ENCODE measurements around the gene PPM1H. TPM values are rescaled to one million over a fixed set of nuclear protein-coding genes. Genes with fewer than 3 reads are reported as not detected.

PPM1H gene, protein sequence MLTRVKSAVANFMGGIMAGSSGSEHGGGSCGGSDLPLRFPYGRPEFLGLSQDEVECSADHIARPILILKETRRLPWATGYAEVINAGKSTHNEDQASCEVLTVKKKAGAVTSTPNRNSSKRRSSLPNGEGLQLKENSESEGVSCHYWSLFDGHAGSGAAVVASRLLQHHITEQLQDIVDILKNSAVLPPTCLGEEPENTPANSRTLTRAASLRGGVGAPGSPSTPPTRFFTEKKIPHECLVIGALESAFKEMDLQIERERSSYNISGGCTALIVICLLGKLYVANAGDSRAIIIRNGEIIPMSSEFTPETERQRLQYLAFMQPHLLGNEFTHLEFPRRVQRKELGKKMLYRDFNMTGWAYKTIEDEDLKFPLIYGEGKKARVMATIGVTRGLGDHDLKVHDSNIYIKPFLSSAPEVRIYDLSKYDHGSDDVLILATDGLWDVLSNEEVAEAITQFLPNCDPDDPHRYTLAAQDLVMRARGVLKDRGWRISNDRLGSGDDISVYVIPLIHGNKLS
- total RNA-seq (ENCODE audit: low replicate concordance), result 31.0 and 78.9 TPM in 2 replicates
- long read RNA-seq, full-length matches to known transcripts, result 1 of 22 reads
- long read RNA-seq, partial matches to known transcripts, result 3 of 22 reads
- long read RNA-seq, other reads (novel, unspliced or antisense), result 18 of 22 reads

- peaks cover 31% of the 10 kb centered on the region for H3K4me1 Mint-ChIP-seq (ENCODE audit: unreplicated experiment)
- TF ChIP-seq, protein P1, sequence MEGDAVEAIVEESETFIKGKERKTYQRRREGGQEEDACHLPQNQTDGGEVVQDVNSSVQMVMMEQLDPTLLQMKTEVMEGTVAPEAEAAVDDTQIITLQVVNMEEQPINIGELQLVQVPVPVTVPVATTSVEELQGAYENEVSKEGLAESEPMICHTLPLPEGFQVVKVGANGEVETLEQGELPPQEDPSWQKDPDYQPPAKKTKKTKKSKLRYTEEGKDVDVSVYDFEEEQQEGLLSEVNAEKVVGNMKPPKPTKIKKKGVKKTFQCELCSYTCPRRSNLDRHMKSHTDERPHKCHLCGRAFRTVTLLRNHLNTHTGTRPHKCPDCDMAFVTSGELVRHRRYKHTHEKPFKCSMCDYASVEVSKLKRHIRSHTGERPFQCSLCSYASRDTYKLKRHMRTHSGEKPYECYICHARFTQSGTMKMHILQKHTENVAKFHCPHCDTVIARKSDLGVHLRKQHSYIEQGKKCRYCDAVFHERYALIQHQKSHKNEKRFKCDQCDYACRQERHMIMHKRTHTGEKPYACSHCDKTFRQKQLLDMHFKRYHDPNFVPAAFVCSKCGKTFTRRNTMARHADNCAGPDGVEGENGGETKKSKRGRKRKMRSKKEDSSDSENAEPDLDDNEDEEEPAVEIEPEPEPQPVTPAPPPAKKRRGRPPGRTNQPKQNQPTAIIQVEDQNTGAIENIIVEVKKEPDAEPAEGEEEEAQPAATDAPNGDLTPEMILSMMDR (conservative IDR thresholded peaks at IDR 0.05), result peak; percentile 73
- no peaks in the 10 kb centered on the region for H3K9me3 Mint-ChIP-seq
- H3K36me3 Mint-ChIP-seq, result no peaks in the 10 kb centered on the region
- H3K27me3 Mint-ChIP-seq, result peaks cover 5% of the 10 kb centered on the region
- peak; percentile 88 for DNase-seq (ENCODE audit: extremely low spot score, unreplicated experiment)
- peak within 1 kb of the TSS; percentile 90 for H3K27ac Mint-ChIP-seq
- H3K4me3 Mint-ChIP-seq, result peak within 1 kb of the TSS; percentile 99
Measured at GRCh38 chr12:62934799-62935674, at the start of gene PPM1H. Gene PPM1H, minus strand, starts transcription at chr12:62935150. Its CDS starts 414 bp downstream, at chr12:62934736.

GRCh38 chr12:62983594-62983993 lies 48.6 kb upstream of the PPM1H start:
- TF ChIP-seq, protein P1 (conservative IDR thresholded peaks at IDR 0.05), result no peak
- H3K36me3 Mint-ChIP-seq, result no peaks in the 10 kb centered on the region
- H3K9me3 Mint-ChIP-seq, result no peaks in the 10 kb centered on the region
- H3K27me3 Mint-ChIP-seq, result no peaks in the 10 kb centered on the region
- H3K4me1 Mint-ChIP-seq (ENCODE audit: unreplicated experiment), result no peaks in the 10 kb centered on the region
- no peak for DNase-seq (ENCODE audit: extremely low spot score, unreplicated experiment)
- no peak overlapping the region for H3K27ac Mint-ChIP-seq
- no peak overlapping the region for H3K4me3 Mint-ChIP-seq

DNA sequence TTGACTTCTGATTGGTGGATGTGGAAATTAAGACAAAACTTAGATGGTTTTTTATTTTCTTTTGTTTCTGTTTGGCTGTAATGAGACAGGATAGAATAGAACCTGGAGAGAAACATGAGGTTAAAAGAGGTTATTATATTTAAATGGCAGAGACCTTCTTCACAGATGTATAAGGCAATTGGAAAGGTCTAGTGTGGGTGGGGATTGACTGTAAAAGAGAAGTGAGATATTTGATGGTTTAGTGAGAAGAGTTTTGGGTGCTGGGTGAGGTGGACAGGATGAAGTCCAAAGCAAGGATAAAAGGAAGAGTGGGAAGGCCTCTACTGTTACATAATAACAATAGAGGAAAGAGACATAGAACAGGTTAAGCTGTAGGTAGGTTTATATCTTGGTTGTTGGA lies 43.8 kb upstream of the PPM1H start:
- Mint-ChIP-seq H3K36me3 (no peaks in the 10 kb centered on the region), H3K27ac (no peak overlapping the region), H3K4me3 (no peak overlapping the region), H3K4me1 (ENCODE audit: unreplicated experiment) (no peaks in the 10 kb centered on the region), H3K9me3 (no peaks in the 10 kb centered on the region), H3K27me3 (no peaks in the 10 kb centered on the region)
- TF ChIP-seq, protein P1 (conservative IDR thresholded peaks at IDR 0.05), result no peak
- no peak for DNase-seq (ENCODE audit: extremely low spot score, unreplicated experiment)

GRCh38 chr12:62977883-62978282 lies 42.9 kb upstream of the PPM1H start:
- TF ChIP-seq, protein P1 (conservative IDR thresholded peaks at IDR 0.05), result no peak
- Mint-ChIP-seq H3K4me1 (ENCODE audit: unreplicated experiment) (no peaks in the 10 kb centered on the region), H3K9me3 (no peaks in the 10 kb centered on the region), H3K4me3 (no peak overlapping the region), H3K27ac (no peak overlapping the region), H3K36me3 (no peaks in the 10 kb centered on the region), H3K27me3 (no peaks in the 10 kb centered on the region)
- DNase-seq (ENCODE audit: extremely low spot score, unreplicated experiment), result no peak

- Mint-ChIP-seq H3K36me3 (no peaks in the 10 kb centered on the region), H3K27me3 (no peaks in the 10 kb centered on the region), H3K4me3 (no peak overlapping the region), H3K4me1 (ENCODE audit: unreplicated experiment) (no peaks in the 10 kb centered on the region), H3K9me3 (no peaks in the 10 kb centered on the region), H3K27ac (no peak overlapping the region)
- TF ChIP-seq, protein P1 (conservative IDR thresholded peaks at IDR 0.05), result no peak
- DNase-seq (ENCODE audit: extremely low spot score, unreplicated experiment), result no peak
Measured at GRCh38 chr12:62977418-62977817, 42.5 kb upstream of the PPM1H start.
